IPS-20b (cell line): Measurements from ENCODE around the gene SLC6A20.
"Not testable (repeated sequence)": the region's sequence is repeated elsewhere in the genome, so short reads cannot be mapped to it uniquely, and the experiment has no call there.

Experiments used
- H3K27ac ChIP-seq: one replicate; pipeline ENCODE4 v1.5.1; 2013; ENCODE audit warnings: low read length
- H3K27me3 ChIP-seq: 2 replicates; pipeline ENCODE4 v1.6.1; 2013; ENCODE audit warnings: mild to moderate bottlenecking, low read length, inconsistent platforms; ENCODE audit not compliant: insufficient read depth
- H3K36me3 ChIP-seq: 2 replicates; pipeline ENCODE4 v1.6.1; 2013; ENCODE audit warnings: low read depth, mild to moderate bottlenecking, inconsistent platforms, low read length, moderate library complexity; ENCODE audit not compliant: insufficient read depth
- H3K4me1 ChIP-seq: 2 replicates; pipeline ENCODE4 v1.6.1; 2013; ENCODE audit warnings: mild to moderate bottlenecking, control low read depth, inconsistent platforms, low read length, moderate library complexity; ENCODE audit not compliant: insufficient read depth
- H3K4me3 ChIP-seq: 2 replicates; pipeline ENCODE4 v1.5.1; 2013; ENCODE audit warnings: mild to moderate bottlenecking, low read length, inconsistent platforms
- H3K9ac ChIP-seq: 2 replicates; pipeline ENCODE4 v1.6.1; 2013; ENCODE audit warnings: low read depth, mild to moderate bottlenecking, inconsistent platforms, low read length, moderate library complexity
- H3K9me3 ChIP-seq: 2 replicates; pipeline ENCODE4 v1.6.1; 2013; ENCODE audit warnings: mild to moderate bottlenecking, low read depth, low read length, inconsistent platforms; ENCODE audit not compliant: insufficient read depth

Gene SLC6A20

GRCh38 chr3:45763303-45763675, 33.0 kb downstream of the SLC6A20 start:
- Histone ChIP-seq H3K9ac (no peak overlapping the region), H3K27me3 (no peaks in the 10 kb centered on the region), H3K36me3 (no peaks in the 10 kb centered on the region), H3K4me3 (no peak overlapping the region), H3K9me3 (peaks cover 4% of the 10 kb centered on the region; the same call in 1 of the 2 replicates), H3K27ac (no peak overlapping the region), H3K4me1 (peaks cover 3% of the 10 kb centered on the region; the same call in 1 of the 2 replicates)

GRCh38 chr3:45762647-45763302, 33.6 kb downstream of the SLC6A20 start:
- no peaks in the 10 kb centered on the region for H3K27me3 ChIP-seq
- no peak overlapping the region for H3K9ac ChIP-seq
- H3K4me3 ChIP-seq = no peak overlapping the region
- H3K27ac ChIP-seq = no peak overlapping the region
- H3K9me3 ChIP-seq = peaks cover 4% of the 10 kb centered on the region; the same call in 1 of the 2 replicates
- H3K36me3 ChIP-seq = no peaks in the 10 kb centered on the region
- peaks cover 3% of the 10 kb centered on the region; the same call in 1 of the 2 replicates for H3K4me1 ChIP-seq

- H3K36me3 ChIP-seq = no peaks in the 10 kb centered on the region
- no peak overlapping the region for H3K9ac ChIP-seq
- H3K4me1 ChIP-seq = peaks cover 3% of the 10 kb centered on the region; the same call in 1 of the 2 replicates
- no peak overlapping the region for H3K27ac ChIP-seq
- H3K9me3 ChIP-seq = no peaks in the 10 kb centered on the region
- H3K27me3 ChIP-seq = no peaks in the 10 kb centered on the region
- H3K4me3 ChIP-seq = no peak overlapping the region
Observed at GRCh38 chr3:45761831-45762230, 34.5 kb downstream of the SLC6A20 start.

GRCh38 chr3:45760878-45761711, 35.2 kb downstream of the SLC6A20 start:
- no peaks in the 10 kb centered on the region for H3K9me3 ChIP-seq
- H3K9ac ChIP-seq = no peak overlapping the region
- no peaks in the 10 kb centered on the region for H3K27me3 ChIP-seq
- no peak overlapping the region for H3K27ac ChIP-seq
- peaks cover 3% of the 10 kb centered on the region; the same call in 1 of the 2 replicates for H3K4me1 ChIP-seq
- H3K4me3 ChIP-seq = no peak overlapping the region
- H3K36me3 ChIP-seq = no peaks in the 10 kb centered on the region

GRCh38 chr3:45759851-45760250, 36.5 kb downstream of the SLC6A20 start:
- Histone ChIP-seq H3K27me3 (no peaks in the 10 kb centered on the region), H3K9me3 (no peaks in the 10 kb centered on the region), H3K36me3 (no peaks in the 10 kb centered on the region)

GRCh38 chr3:45758871-45759270, 37.5 kb downstream of the SLC6A20 start:
- H3K4me3 ChIP-seq = no peak overlapping the region
- H3K4me1 ChIP-seq = peaks cover 3% of the 10 kb centered on the region; the same call in 1 of the 2 replicates
- H3K27me3 ChIP-seq = no peaks in the 10 kb centered on the region
- H3K36me3 ChIP-seq = no peaks in the 10 kb centered on the region
- no peak overlapping the region for H3K27ac ChIP-seq
- H3K9ac ChIP-seq = no peak overlapping the region
- no peaks in the 10 kb centered on the region for H3K9me3 ChIP-seq

More at GRCh38 chr3:45759851-45760250, 36.5 kb downstream of the SLC6A20 start:
- H3K4me1 ChIP-seq = peaks cover 3% of the 10 kb centered on the region; the same call in 1 of the 2 replicates
- no peak overlapping the region for H3K4me3 ChIP-seq
- no peak overlapping the region for H3K27ac ChIP-seq
- no peak overlapping the region for H3K9ac ChIP-seq

- H3K4me1 ChIP-seq, H3K4me3 ChIP-seq, H3K9ac ChIP-seq, H3K9me3 ChIP-seq, H3K36me3 ChIP-seq, H3K27ac ChIP-seq, H3K27me3 ChIP-seq: not testable (repeated sequence)
Observed at GRCh38 chr3:45757141-45757540, 39.2 kb downstream of the SLC6A20 start.

GRCh38 chr3:45756055-45756454, 40.3 kb downstream of the SLC6A20 start:
- H3K27ac ChIP-seq = no peak overlapping the region
- no peak overlapping the region for H3K9ac ChIP-seq
- H3K27me3 ChIP-seq = no peaks in the 10 kb centered on the region
- H3K36me3 ChIP-seq = no peaks in the 10 kb centered on the region
- no peaks in the 10 kb centered on the region for H3K9me3 ChIP-seq
- H3K4me1 ChIP-seq = peaks cover 3% of the 10 kb centered on the region; the same call in 1 of the 2 replicates
- no peak overlapping the region for H3K4me3 ChIP-seq

- no peaks in the 10 kb centered on the region for H3K9me3 ChIP-seq
- H3K36me3 ChIP-seq = no peaks in the 10 kb centered on the region
- H3K27me3 ChIP-seq = no peaks in the 10 kb centered on the region
- H3K9ac ChIP-seq = no peak overlapping the region
- no peaks in the 10 kb centered on the region for H3K4me1 ChIP-seq
- H3K27ac ChIP-seq = no peak overlapping the region
- no peak overlapping the region for H3K4me3 ChIP-seq
Observed at GRCh38 chr3:45754461-45754860, 41.9 kb downstream of the SLC6A20 start.

- no peaks in the 10 kb centered on the region for H3K27me3 ChIP-seq
- H3K4me1 ChIP-seq = no peaks in the 10 kb centered on the region
- H3K27ac ChIP-seq = no peak overlapping the region
- no peaks in the 10 kb centered on the region for H3K9me3 ChIP-seq
- no peak overlapping the region for H3K4me3 ChIP-seq
- H3K9ac ChIP-seq = no peak overlapping the region
- peaks cover 2% of the 10 kb centered on the region; the same call in 1 of the 2 replicates for H3K36me3 ChIP-seq
Observed at GRCh38 chr3:45753095-45753494, 43.2 kb downstream of the SLC6A20 start.

GRCh38 chr3:45751537-45752242, 44.6 kb downstream of the SLC6A20 start:
- H3K4me3 ChIP-seq = no peak overlapping the region
- H3K27me3 ChIP-seq = no peaks in the 10 kb centered on the region
- H3K4me1 ChIP-seq = no peaks in the 10 kb centered on the region
- peaks cover 15% of the 10 kb centered on the region for H3K36me3 ChIP-seq
- H3K27ac ChIP-seq = no peak overlapping the region
- H3K9ac ChIP-seq = no peak overlapping the region
- H3K9me3 ChIP-seq = no peaks in the 10 kb centered on the region
